Measurements from ENCODE around the gene SGCE.

Gene SGCE

GRCh38 chr7:94559972-94560371, 96.0 kb downstream of the SGCE start:
- Histone ChIP-seq H4K20me1 (no peaks in the 10 kb centered on the region), H3K4me2 (no peak overlapping the region), H3K4me1 (peaks cover 25% of the 10 kb centered on the region), H3K27ac (no peak overlapping the region), H3K27me3 (no peaks in the 10 kb centered on the region), H3K4me3 (no peak overlapping the region), H3K36me3 (peaks cover 15% of the 10 kb centered on the region), H3K9me3 (no peaks in the 10 kb centered on the region), H3K9ac (no peak overlapping the region)
- no peak for TF ChIP-seq Cebpa-rat (IDR thresholded peaks at IDR 0.05)

- Histone ChIP-seq H3K27ac (no peak overlapping the region), H3K4me1 (peaks cover 19% of the 10 kb centered on the region), H4K20me1 (no peaks in the 10 kb centered on the region), H3K4me2 (no peak overlapping the region), H3K36me3 (peaks cover 22% of the 10 kb centered on the region), H3K27me3 (no peaks in the 10 kb centered on the region), H3K4me3 (no peak overlapping the region), H3K9me3 (no peaks in the 10 kb centered on the region), H3K9ac (no peak overlapping the region)
- TF ChIP-seq Cebpa-rat (IDR thresholded peaks at IDR 0.05): no peak
Measured at GRCh38 chr7:94557215-94557614, 98.7 kb downstream of the SGCE start.

DNA sequence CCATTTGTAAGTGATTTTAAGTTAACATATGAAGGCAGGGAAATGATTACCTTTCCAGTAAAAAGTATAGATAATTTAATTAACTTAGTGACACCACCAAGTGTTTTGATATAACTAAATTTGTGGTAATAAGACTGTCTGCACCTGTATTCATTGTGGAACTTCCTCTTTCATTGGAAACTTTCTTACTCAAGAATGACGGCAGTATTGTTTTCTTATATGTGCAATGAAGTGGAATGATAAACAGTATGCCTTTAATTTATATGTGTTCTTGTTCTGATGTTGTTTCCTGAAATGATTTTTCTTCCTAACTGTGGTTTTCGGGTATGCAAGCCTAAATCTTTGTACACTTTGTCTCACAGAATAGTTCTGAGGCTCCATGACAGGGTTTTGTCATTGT, 99.9 kb downstream of the SGCE start:
- Histone ChIP-seq H3K27ac (no peak overlapping the region), H3K4me2 (peak overlapping the region; percentile 65), H3K27me3 (no peaks in the 10 kb centered on the region), H3K4me3 (no peak overlapping the region), H4K20me1 (no peaks in the 10 kb centered on the region), H3K36me3 (peaks cover 23% of the 10 kb centered on the region), H3K9me3 (no peaks in the 10 kb centered on the region), H3K9ac (no peak overlapping the region), H3K4me1 (peaks cover 15% of the 10 kb centered on the region)
- TF ChIP-seq Cebpa-rat (IDR thresholded peaks at IDR 0.05): no peak

DNA sequence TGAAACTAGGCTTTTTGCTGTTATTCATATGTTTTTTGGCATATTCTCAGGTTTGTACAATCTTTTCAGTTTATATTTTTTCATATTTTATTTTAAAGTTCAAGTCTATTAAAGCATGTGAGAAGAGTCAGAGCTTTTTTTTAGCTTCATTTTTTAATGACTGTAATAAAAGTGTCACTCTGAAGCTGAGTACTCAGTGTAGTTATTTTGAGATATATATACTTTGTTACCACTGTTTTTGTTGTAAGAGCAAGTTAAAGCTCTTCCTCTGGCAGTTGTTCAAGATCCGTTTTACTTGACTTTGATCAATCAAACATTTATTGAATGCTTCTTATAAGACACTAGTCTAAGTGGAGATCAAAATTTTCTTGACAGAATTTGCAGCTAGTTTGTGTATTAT, 108.8 kb downstream of the SGCE start:
- H3K4me3 ChIP-seq: no peak overlapping the region
- no peaks in the 10 kb centered on the region for H3K9me3 ChIP-seq
- H3K4me1 ChIP-seq: peaks cover 21% of the 10 kb centered on the region
- TF ChIP-seq Cebpa-rat (IDR thresholded peaks at IDR 0.05): no peak
- no peaks in the 10 kb centered on the region for H4K20me1 ChIP-seq
- peaks cover 19% of the 10 kb centered on the region for H3K36me3 ChIP-seq
- no peak overlapping the region for H3K9ac ChIP-seq
- H3K4me2 ChIP-seq: peak overlapping the region; percentile 50
- H3K27me3 ChIP-seq: no peaks in the 10 kb centered on the region
- H3K27ac ChIP-seq: no peak overlapping the region

GRCh38 chr7:94540428-94540827, 115.5 kb downstream of the SGCE start:
- H3K4me1 ChIP-seq: no peaks in the 10 kb centered on the region
- no peak overlapping the region for H3K9ac ChIP-seq
- no peak overlapping the region for H3K4me3 ChIP-seq
- TF ChIP-seq Cebpa-rat (IDR thresholded peaks at IDR 0.05): no peak
- H3K27ac ChIP-seq: no peak overlapping the region
- H3K36me3 ChIP-seq: peaks cover 51% of the 10 kb centered on the region
- H3K4me2 ChIP-seq: no peak overlapping the region
- no peaks in the 10 kb centered on the region for H3K27me3 ChIP-seq
- no peaks in the 10 kb centered on the region for H3K9me3 ChIP-seq
- H4K20me1 ChIP-seq: no peaks in the 10 kb centered on the region
